ENCODE data around the gene TSKU.

GRCh38 chr11:76785513-76785912 lies 2.4 kb downstream of the TSKU start:
- no peak for TF ChIP-seq EZH2 (IDR thresholded peaks at IDR 0.05; ENCODE audit: borderline replicate concordance)
- no peak for TF ChIP-seq CTCF (IDR thresholded peaks at IDR 0.05; ENCODE audit: poor library complexity)

Data from hepatocyte (in vitro differentiated cells).